Heart left ventricle (tissue), 16 donors: ENCODE results near the gene CHRD. TPM values are rescaled to one million over a fixed set of nuclear protein-coding genes. Genes with fewer than 3 reads are reported as not detected.

ENCODE experiments used
- ATAC-seq, 4 donors: fragments of 200-7000 bp; cut with Tn5 transposase; one replicate each; pipeline ENCODE4 v1.9.1; 2020 to 2022; ENCODE audit warnings: moderate library complexity in 4 of 4, mild to moderate bottlenecking in 3 of 4, moderate number of reproducible peaks in 1 of 4
- DNase-seq, 5 donors: peaks; one replicate each; pipeline ENCODE4 v3.0.0-alpha.2; 2020
- H3K27ac ChIP-seq, 12 donors: fragments of 200-600 bp; sonication (generic) in 4 of 12; one replicate each; pipeline versions ENCODE4 v1.5.0 to v1.8.0; 2016 to 2022; ENCODE audit warnings: mild to moderate bottlenecking in 2 of 12
- H3K27me3 ChIP-seq, 9 donors: fragments of 200-600 bp; sonication (generic) in 2 of 9; one replicate each; pipeline versions ENCODE4 v1.5.1 to v1.8.0; 2016 to 2022; ENCODE audit warnings: mild to moderate bottlenecking in 3 of 9
- H3K36me3 ChIP-seq, 9 donors: fragments of 200-600 bp; sonication (generic) in 2 of 9; one replicate each; pipeline versions ENCODE4 v1.5.0 to v1.8.0; 2018 to 2022; ENCODE audit warnings: mild to moderate bottlenecking in 2 of 9
- H3K4me1 ChIP-seq, 12 donors: fragments of 200-600 bp; sonication (generic) in 4 of 12; one replicate each; pipeline versions ENCODE4 v1.5.0 to v1.8.0; 2016 to 2022; ENCODE audit warnings: mild to moderate bottlenecking in 3 of 12
- H3K4me3 ChIP-seq, 12 donors: fragments of 200-600 bp; sonication (generic) in 4 of 12; one replicate each; pipeline versions ENCODE4 v1.5.0 to v1.8.0; 2017 to 2022; ENCODE audit warnings: mild to moderate bottlenecking in 9 of 12, moderate library complexity in 4 of 12
- H3K9me3 ChIP-seq, 12 donors: fragments of 200-600 bp; sonication (generic) in 4 of 12; one replicate each; pipeline versions ENCODE4 v1.5.0 to v1.8.0; 2016 to 2022; ENCODE audit warnings: mild to moderate bottlenecking in 1 of 12
- CTCF ChIP-seq, 12 donors: fragments of 200-600 bp; sonication (generic) in 4 of 12; IDR thresholded peaks; one replicate each; pipeline versions ENCODE4 v1.5.0 to v1.8.0; 2018 to 2022; ENCODE audit warnings: antibody characterized with exemption in 12 of 12, mild to moderate bottlenecking in 5 of 12
- POLR2A ChIP-seq, 2 donors: fragments of 450-650 bp; IDR thresholded peaks; one replicate each; pipeline ENCODE4 v1.6.1; 2017; ENCODE audit warnings: antibody characterized with exemption in 2 of 2, mild to moderate bottlenecking in 2 of 2, moderate library complexity in 2 of 2
- WGBS, 4 donors: extraction: QIAGEN DNeasy Blood & Tissue Kit in 2 of 4; methylation state at CpG; one replicate each; pipeline versions ENCODE4 v1.1.5 to v1.1.7; 2013 to 2018; 5-methylcytosine and 5-hydroxymethylcytosine counted together
- intact Hi-C, 10 donors: fragments of 100-400 bp; cut with DNase I; formaldehyde crosslinking; loops; one replicate each; pipeline versions ENCODE4 v1.11.1 to v1.14.2; 2022
- polyA plus RNA-seq, 2 donors: library from polyadenylated mRNA; stranded (reverse); fragments of 200-250 nt; gene quantifications; one replicate each; pipeline ENCODE4 v1.2.3, GENCODE V29; 2013
- total RNA-seq, 9 donors: library from RNA; depleted of rRNA in 2 of 9; stranded (reverse); fragments of >200 nt in 2 of 9; fragmentation: NEBNext Ultra II Directional in 3 of 9; extraction: Animal tissue kit (Norgen Biotek cat#: 25700) in 3 of 9; gene quantifications; one replicate each; pipeline versions ENCODE4 v1.1.0 to v1.2.4, GENCODE V29; 2016 to 2023
- donor health status: ischemic (EF 13 %, LVEDD 7.1; RV severe dilation, severe dysfunction).
- donor health status: healthy with polysubstance abuse.
- donor health status: DM: no; HTN: yes; CAD: no.
- donor health status: DM: no; HTN: no; CAD: no.
- donor health status: ischemic (EF 25% LVEDD 6.9; RV normal size, moderate dysfunction).
- donor health status: ischemic (EF 25% LVEDD 5.7; RV mildly dilated, moderate dysfunction).
- donor health status: healthy.
- donor health status: DM: yes; HTN: yes; CAD: no.
- donor health status: ischemic (EF 35%, LVEDD 5.7; RV mildly dilated, moderate dysfunction).
- donor health status: nonischemic (EF 11% LVEDD 7.7; RV severe dilation, severe dysfunction).
- donor health status: DM: yes; HTN: yes; CAD: no.
- donor health status: PGD.
- donor health status: ischemic (EF 29% LVEDD 5.4; RV normal size, mild dysfunction).
- donor health status: nonischemic (EF 23%, LVEDD 6.1; RV moderate dilation, normal function).

The CHRD gene
- total and polyA plus RNA-seq, 11 donors, result 2.0 to 7.4 (median 4.8) TPM

- H3K36me3 ChIP-seq, result peaks cover 0 to 20% (median 2%) of the 10 kb centered on the region in 9 donors
- H3K4me1 ChIP-seq, result peaks cover 0 to 8% (median 0%) of the 10 kb centered on the region in 12 donors
- no peaks in the 10 kb centered on the region for H3K9me3 ChIP-seq
- intact Hi-C loops, result loop anchor here in 1 of 10 donors (5.0 kb wide), 1 partner anchor 47 kb away; no protein-coding TSS in a partner anchor
- DNase-seq (no peak), ATAC-seq (no peak)
- TF ChIP-seq CTCF (IDR thresholded peaks at IDR 0.05) (no peak), POLR2A (IDR thresholded peaks at IDR 0.05) (no peak)
- 74 to 84% (median 83%) methylated on average over 4 to 8 of the region's 8 CpGs for WGBS, 4 donors
- H3K27ac ChIP-seq, result no peak overlapping the region
- no peak overlapping the region for H3K4me3 ChIP-seq
- no peaks in the 10 kb centered on the region for H3K27me3 ChIP-seq
Observed at GRCh38 chr3:184354754-184355153, 25.1 kb upstream of the CHRD start.

- intact Hi-C loops, result loop anchor here in 1 of 10 donors (5.0 kb wide), 1 partner anchor 48 kb away; no protein-coding TSS in a partner anchor
- Histone ChIP-seq H3K9me3 (no peaks in the 10 kb centered on the region), H3K27ac (no peak overlapping the region), H3K27me3 (no peaks in the 10 kb centered on the region), H3K36me3 (peaks cover 0 to 20% (median 2%) of the 10 kb centered on the region in 9 donors), H3K4me3 (no peak overlapping the region), H3K4me1 (peaks cover 0 to 6% (median 3%) of the 10 kb centered on the region in 12 donors)
- DNase-seq (no peak), ATAC-seq (no peak)
- no peak for TF ChIP-seq CTCF (IDR thresholded peaks at IDR 0.05)
- TF ChIP-seq POLR2A (IDR thresholded peaks at IDR 0.05), result no peak
- WGBS, 4 donors, result 85 to 90% (median 86%) methylated on average over 18 of the region's 18 CpGs
Observed at GRCh38 chr3:184355261-184356040, 24.4 kb upstream of the CHRD start.

GRCh38 chr3:184357248-184358123 lies 22.4 kb upstream of the CHRD start:
- intact Hi-C loops, result loop anchor here in 1 of 10 donors (5.0 kb wide), 1 partner anchor 50 kb away; no protein-coding TSS in a partner anchor
- DNase-seq (no peak), ATAC-seq (no peak)
- WGBS, 4 donors, result 92 to 96% (median 93%) methylated on average over 21 to 24 of the region's 24 CpGs
- Histone ChIP-seq H3K4me1 (peaks cover 0 to 15% (median 11%) of the 10 kb centered on the region in 12 donors), H3K36me3 (peaks cover 0 to 16% (median 2%) of the 10 kb centered on the region in 9 donors), H3K4me3 (no peak overlapping the region), H3K27me3 (no peaks in the 10 kb centered on the region), H3K27ac (no peak overlapping the region), H3K9me3 (no peaks in the 10 kb centered on the region)
- TF ChIP-seq POLR2A (IDR thresholded peaks at IDR 0.05), result no peak
- no peak for TF ChIP-seq CTCF (IDR thresholded peaks at IDR 0.05)
